Uterine smooth muscle cell (primary cell): ENCODE data around the gene P2RX5. TPM values are rescaled to one million over a fixed set of nuclear protein-coding genes. Genes with fewer than 3 reads are reported as not detected.

ENCODE experiments used
- total RNA-seq: library from RNA; depleted of rRNA; stranded (reverse); fragments of >200 nt; gene quantifications from 2 replicates; pipeline ENCODE4 v1.2.3, GENCODE V29; 2014

P2RX5 gene
- 3.7 and 4.0 TPM in 2 replicates for total RNA-seq

GRCh38 chr17:3695723-3696411, at the start of gene P2RX5:
P2RX5 (minus strand) TSS chr17:3696155; CDS start chr17:3696005, 150 bp downstream.

DNA sequence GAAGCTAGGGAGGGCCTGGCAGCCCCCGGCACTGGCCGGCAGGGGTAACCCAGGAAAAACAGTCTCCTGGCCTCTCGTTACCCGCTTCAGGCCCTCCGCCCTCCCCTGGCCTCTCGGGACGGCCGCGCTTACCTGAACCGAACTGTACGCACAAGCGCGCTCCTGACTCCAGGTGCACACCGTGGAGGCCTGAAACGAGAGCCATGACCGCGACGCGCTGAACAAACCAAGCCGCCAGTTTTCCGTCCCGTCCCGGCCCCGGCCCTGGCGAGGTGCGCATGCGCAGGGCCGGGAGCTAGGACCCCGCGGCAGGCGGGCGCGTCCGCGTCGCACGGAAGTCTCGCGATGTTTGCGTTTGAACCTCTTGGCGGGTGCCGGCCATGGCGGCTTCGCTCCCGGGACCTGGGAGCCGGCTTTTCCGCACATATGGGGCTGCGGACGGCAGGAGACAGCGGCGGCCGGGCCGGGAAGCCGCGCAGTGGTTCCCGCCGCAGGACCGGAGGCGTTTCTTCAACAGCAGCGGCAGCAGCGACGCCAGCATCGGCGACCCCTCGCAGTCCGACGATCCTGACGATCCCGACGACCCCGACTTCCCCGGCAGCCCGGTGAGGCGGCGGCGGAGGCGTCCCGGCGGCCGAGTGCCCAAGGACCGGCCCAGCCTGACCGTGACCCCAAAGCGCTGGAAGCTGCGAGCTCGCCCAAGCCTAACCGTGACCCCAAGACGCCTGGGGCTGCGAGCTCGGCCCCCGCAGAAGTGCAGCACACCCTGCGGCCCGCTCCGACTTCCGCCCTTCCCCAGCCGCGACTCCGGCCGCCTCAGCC, 27.8 kb upstream of the P2RX5 start, which contains the start of gene HASPIN:
HASPIN (plus strand) TSS at position 348 of the 822 bp plus-strand sequence; CDS start at position 381, 33 bp downstream.

GRCh38 chr17:3668279-3669084, 27.5 kb downstream of the P2RX5 start, which contains the start of the genes EMC6 and TAX1BP3:
EMC6 (plus strand) TSS chr17:3668812; CDS start chr17:3669147, 335 bp downstream.
TAX1BP3 (minus strand) TSS chr17:3668578; CDS start chr17:3668526, 52 bp downstream.

DNA sequence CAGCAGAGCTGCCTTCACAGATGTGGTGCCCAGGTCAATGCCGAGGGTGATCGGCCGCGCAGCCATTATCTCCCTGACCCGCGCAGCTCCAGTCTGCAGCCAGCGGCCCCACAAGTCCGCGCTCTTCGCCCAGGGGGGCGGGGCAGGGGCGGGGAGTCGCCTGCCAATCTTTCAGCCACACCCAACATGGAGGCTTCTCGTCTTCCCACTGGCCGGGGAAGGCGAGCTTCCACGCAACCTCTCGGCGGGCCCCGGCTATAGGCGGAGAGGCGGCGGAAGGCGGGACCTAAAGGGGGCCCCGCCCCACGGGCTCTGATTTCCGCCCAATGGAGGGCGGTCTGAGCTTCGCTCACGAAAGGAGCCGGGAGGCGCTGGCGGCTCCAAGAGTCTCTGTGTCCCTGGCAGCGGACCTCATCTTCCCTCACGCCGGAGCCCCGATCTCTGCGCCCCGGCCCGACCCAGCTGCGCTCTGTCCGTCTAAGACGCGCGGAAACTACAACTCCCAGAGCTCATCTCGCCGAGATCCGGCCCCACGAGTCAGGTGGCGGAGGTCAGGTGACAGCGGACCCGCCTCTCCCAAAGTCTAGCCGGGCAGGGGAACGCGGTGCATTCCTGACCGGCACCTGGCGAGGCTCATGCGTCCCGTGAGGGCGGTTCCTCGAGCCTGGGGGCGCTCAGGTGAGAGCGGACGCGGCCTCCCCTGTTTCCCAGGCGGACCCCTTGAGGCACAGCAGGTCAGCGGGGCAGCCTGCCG, 59.6 kb downstream of the P2RX5 start, which contains the start of the genes CTNS and SHPK:
CTNS (plus strand) TSS at position 607 of the 754 bp plus-strand sequence. CDS start 3,447 bp downstream, outside the sequence.
SHPK (minus strand) TSS at position 97 of the 754 bp plus-strand sequence; CDS start at position 66, 31 bp downstream.

Other genes with a start within 250 kb of the P2RX5 start
- gene SPATA22, start 224.3 kb downstream of the P2RX5 start, total RNA-seq = not detected in 2 replicates
- gene ASPA, start 220.2 kb downstream of the P2RX5 start, total RNA-seq = 0.62 and 0.77 TPM in 2 replicates
- gene TRPV3, start 138.3 kb downstream of the P2RX5 start, total RNA-seq = 1.00 and 1.5 TPM in 2 replicates
- 2.1 and 2.5 TPM in 2 replicates for gene TRPV1, start 86.7 kb downstream of the P2RX5 start, total RNA-seq
- 15.4 and 29.7 TPM in 2 replicates for gene SHPK, start 59.9 kb downstream of the P2RX5 start, total RNA-seq
- 19.4 and 35.5 TPM in 2 replicates for gene CTNS, start 59.4 kb downstream of the P2RX5 start, total RNA-seq
- gene TAX1BP3, start 27.6 kb downstream of the P2RX5 start, total RNA-seq = 179 and 184 TPM in 2 replicates
- 17.4 and 25.3 TPM in 2 replicates for gene EMC6, start 27.3 kb downstream of the P2RX5 start, total RNA-seq
- 2.5 and 8.9 TPM in 2 replicates for gene HASPIN, start 27.7 kb upstream of the P2RX5 start, total RNA-seq
- gene ITGAE, start 105.0 kb upstream of the P2RX5 start, total RNA-seq = 12.2 and 16.0 TPM in 2 replicates
- 21.4 and 28.1 TPM in 2 replicates for gene NCBP3, start 150.1 kb upstream of the P2RX5 start, total RNA-seq
- 22.1 and 25.7 TPM in 2 replicates for gene CAMKK1, start 196.9 kb upstream of the P2RX5 start, total RNA-seq
- gene P2RX1, start 220.3 kb upstream of the P2RX5 start, total RNA-seq = under 0.01 and 0.25 TPM in 2 replicates